Measurements from ENCODE around the gene MACROD1.
"Not testable (repeated sequence)": the region's sequence is repeated elsewhere in the genome, so short reads cannot be mapped to it uniquely, and the experiment has no call there.

MACROD1 gene

GRCh38 chr11:63986932-63987513 lies 178.9 kb downstream of the MACROD1 start:
- DNase-seq, result no peak

DNA sequence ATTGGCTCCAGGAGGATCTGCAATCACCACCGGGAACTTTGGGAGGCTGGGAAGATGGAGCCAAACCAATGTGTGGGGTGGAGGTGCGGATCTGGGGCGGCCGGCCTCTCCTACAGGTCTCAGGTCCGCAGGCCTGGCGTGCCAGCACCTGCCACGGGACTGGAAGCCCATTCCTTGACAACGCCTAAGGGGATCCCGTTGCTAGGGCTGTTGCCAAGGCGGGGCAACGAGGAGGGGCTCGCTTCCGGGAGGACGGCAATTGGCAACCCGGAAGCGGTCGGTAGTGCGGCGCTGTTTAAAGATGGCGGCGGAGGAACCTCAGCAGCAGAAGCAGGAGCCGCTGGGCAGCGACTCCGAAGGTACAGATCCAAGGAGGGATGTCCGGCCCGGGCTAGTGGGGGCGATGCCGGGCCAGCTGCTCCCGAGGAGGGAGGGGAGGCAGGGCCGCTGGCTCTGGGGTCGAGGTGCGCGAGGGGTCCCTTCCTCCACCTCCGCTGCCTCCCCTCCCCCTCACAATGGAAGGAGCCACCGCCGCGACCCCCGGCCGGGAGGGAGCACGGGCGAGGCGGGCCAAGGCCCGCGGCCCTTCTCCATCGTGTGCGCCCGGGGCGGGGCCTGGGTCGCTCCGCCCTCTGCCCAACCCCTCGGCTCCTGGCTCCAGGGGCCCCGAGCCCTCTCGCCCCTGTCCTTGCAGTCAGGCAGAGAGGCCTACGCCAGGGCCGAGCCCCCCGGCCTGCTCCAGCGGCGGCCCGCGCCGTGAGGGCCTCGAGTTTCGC lies 179.6 kb downstream of the MACROD1 start, which contains the start of gene OTUB1:
OTUB1 (plus strand) TSS at position 283 of the 776 bp plus-strand sequence; CDS start at position 302, 19 bp downstream.
- peak; percentile 90 for DNase-seq

DNA sequence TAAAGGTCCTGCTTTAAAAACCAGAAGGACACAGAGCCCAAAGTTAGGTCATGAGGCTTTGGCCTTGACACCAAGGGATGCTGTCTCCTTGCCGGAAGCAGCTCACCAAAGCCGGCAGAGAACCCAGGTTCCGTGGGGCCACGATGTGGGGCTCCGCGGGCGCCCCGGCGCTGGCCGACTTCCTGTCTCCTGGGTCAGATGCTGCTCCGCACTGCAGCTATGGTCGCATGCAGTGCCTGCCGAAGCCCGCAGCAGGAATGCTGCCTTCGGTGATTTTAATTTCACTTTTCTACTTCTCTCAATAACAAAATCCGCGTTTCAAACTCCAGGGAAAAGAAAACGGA lies 180.1 kb downstream of the MACROD1 start:
- peak; percentile 50 for DNase-seq

GRCh38 chr11:63979426-63979825 lies 186.5 kb downstream of the MACROD1 start:
- DNase-seq, result no peak

- no peak for DNase-seq
Measured at GRCh38 chr11:63978551-63979239, 187.2 kb downstream of the MACROD1 start.

GRCh38 chr11:63974259-63975143 lies 191.4 kb downstream of the MACROD1 start, which contains the start of gene COX8A:
Gene COX8A, plus strand, starts transcription at chr11:63974620. Its CDS starts 61 bp downstream, at chr11:63974681.
- peak; percentile 100 for DNase-seq

DNA sequence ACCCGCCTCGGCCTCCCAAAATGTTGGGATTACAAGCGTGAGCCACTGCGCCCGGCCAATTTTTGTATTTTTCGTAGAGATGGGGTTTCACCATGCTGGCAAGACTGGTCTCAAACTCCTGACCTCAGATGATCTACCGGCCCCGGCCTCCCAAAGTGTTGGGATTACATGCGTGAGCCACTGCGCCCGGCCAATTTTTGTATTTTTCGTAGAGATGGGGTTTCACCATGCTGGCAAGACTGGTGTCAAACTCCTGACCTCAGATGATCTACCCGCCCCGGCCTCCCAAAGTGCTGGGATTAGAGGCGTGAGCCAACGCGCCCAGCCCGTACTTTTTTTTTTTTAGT lies 192.0 kb downstream of the MACROD1 start:
- not testable (repeated sequence) for DNase-seq

DNA sequence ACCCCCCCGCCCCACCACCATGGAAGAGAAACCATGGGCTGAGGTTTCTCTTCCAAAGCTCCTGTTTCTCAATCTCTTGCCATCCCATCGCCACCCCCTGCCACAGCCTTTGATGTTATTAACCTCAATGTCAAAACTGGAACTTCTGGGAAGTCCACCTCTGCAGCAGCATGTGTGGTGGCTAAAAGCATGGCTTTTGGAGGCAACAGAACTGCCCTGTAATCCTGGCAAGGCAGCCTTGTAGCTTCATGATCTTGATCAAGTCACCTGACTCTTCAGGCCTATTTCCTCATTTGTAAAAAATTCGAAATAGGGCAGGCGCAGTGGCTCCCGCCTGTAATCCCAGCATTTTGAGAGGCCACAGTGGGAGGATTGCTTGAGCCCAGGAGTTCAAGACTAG lies 195.0 kb downstream of the MACROD1 start:
- no peak for DNase-seq

GRCh38 chr11:63969461-63969860 lies 196.5 kb downstream of the MACROD1 start:
- peak; percentile 77 for DNase-seq

GRCh38 chr11:63966444-63966843 lies 199.5 kb downstream of the MACROD1 start:
- no peak for DNase-seq

- DNase-seq, result not testable (repeated sequence)
Measured at GRCh38 chr11:63963895-63964294, 202.0 kb downstream of the MACROD1 start.

DNA sequence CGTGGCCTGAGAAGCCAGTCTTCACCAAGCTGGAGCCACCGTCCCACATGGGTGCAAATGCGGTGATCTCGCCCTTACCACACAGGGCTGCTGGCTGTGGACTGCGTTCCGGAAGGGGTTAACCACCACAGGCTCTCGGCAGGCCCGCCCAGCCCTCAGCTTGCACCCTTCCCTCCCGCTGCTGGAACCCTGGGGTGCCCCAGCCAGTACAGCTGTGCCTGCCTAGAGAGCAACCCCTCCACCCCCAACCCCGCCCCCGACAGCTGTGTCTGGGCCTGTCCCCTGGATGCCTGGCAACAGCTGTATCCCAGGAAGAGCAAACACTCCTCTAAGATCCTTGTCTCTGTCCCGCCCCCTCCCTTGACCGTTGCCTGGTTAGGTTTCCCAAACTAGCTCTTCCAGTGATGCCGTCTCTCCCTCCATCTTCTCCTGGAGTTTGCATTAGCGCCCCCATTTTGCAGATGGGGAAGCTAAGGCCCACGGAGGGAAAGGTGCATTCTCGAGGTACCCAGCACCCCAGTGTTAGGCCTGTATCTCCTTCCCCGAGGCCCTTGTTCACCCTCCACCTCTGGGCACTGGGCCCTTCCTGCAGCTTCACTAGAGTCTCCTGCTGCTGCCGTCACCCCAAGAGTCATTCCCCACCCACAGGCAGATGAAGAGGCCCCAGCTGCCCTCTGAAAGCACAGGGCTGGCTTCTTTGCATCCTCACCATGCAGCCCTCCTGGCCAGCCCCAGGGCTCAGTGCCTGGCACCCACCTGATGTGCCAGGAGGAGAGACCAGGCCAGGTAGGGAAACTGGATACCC lies 204.1 kb downstream of the MACROD1 start:
- no peak for DNase-seq

- peak; percentile 79 for DNase-seq
Measured at GRCh38 chr11:63958008-63958407, 207.9 kb downstream of the MACROD1 start.

GRCh38 chr11:63952570-63952969 lies 213.3 kb downstream of the MACROD1 start:
- no peak for DNase-seq

GRCh38 chr11:63951779-63952536 lies 214.0 kb downstream of the MACROD1 start:
- peak; percentile 46 for DNase-seq

Data from hematopoietic multipotent progenitor cell treated with erythropoietin and hydrocortisone succinate and interleukin-3 and kit ligand, for 8 days (in vitro differentiated cells).